ENCODE data around the gene TRMU. TPM values are rescaled to one million over a fixed set of nuclear protein-coding genes. Genes with fewer than 3 reads are reported as not detected.

Gene TRMU
- polyA plus RNA-seq, 1 donor: 59.6 TPM

Other genes starting within 250 kb of the TRMU start
- gene PPARA, start 185.2 kb upstream of the TRMU start, polyA plus RNA-seq (ENCODE audit: insufficient read length): 32.4 TPM
- 10.0 TPM for gene CDPF1, start 85.4 kb upstream of the TRMU start, polyA plus RNA-seq (ENCODE audit: insufficient read length)
- gene PKDREJ, start 72.4 kb upstream of the TRMU start, polyA plus RNA-seq (ENCODE audit: insufficient read length): 0.55 TPM
- gene TTC38, start 67.7 kb upstream of the TRMU start, polyA plus RNA-seq (ENCODE audit: insufficient read length): 53.3 TPM
- gene GTSE1, start 38.8 kb upstream of the TRMU start, polyA plus RNA-seq (ENCODE audit: insufficient read length): 25.2 TPM
- gene CELSR1, start 201.9 kb downstream of the TRMU start, polyA plus RNA-seq (ENCODE audit: insufficient read length): 26.1 TPM

Measured in left kidney (tissue), 1 donor.